Psoas muscle (tissue), 8 donors: Measurements from ENCODE around the gene MBNL2. TPM values are rescaled to one million over a fixed set of nuclear protein-coding genes. Genes with fewer than 3 reads are reported as not detected.

Source experiments
- ATAC-seq, 4 donors: fragments of 200-7000 bp; cut with Tn5 transposase; one replicate each; pipeline ENCODE4 v1.9.1; 2020; ENCODE audit warnings: moderate library complexity in 3 of 4, mild to moderate bottlenecking in 2 of 4
- DNase-seq, 2 donors: peaks; one replicate each; pipeline ENCODE4 v3.0.0-alpha.2; 2020
- H3K27ac ChIP-seq: fragments of 200-600 bp; one replicate; pipeline ENCODE4 v1.8.0; 2022
- H3K27me3 ChIP-seq, 3 donors: fragments of 200-600 bp in 1 of 3; one replicate each; pipeline versions ENCODE4 v1.6.1 to v1.8.0; 2013 to 2022; ENCODE audit warnings: low read length in 2 of 3, mild to moderate bottlenecking in 2 of 3, moderate library complexity in 1 of 3; ENCODE audit not compliant: insufficient read depth in 3 of 3
- H3K36me3 ChIP-seq, 2 donors: fragments of 200-600 bp in 1 of 2; one replicate each; pipeline versions ENCODE4 v1.6.1 to v1.8.0; 2013 to 2022; ENCODE audit warnings: low read depth in 1 of 2, mild to moderate bottlenecking in 1 of 2, moderate library complexity in 1 of 2; ENCODE audit not compliant: insufficient read depth in 1 of 2
- H3K4me1 ChIP-seq: fragments of 200-600 bp; one replicate; pipeline ENCODE4 v1.8.0; 2022
- H3K4me3 ChIP-seq: fragments of 200-600 bp; one replicate; pipeline ENCODE4 v1.8.0; 2022; ENCODE audit warnings: mild to moderate bottlenecking
- H3K9me3 ChIP-seq: fragments of 200-600 bp; one replicate; pipeline ENCODE4 v1.8.0; 2022
- whole genome bisulfite sequencing, 3 donors: extraction: QIAGEN DNeasy Blood & Tissue Kit; methylation state at CpG; one replicate each; pipeline versions ENCODE4 v1.1.6 to v1.1.7; 2013; 5-methylcytosine and 5-hydroxymethylcytosine counted together
- intact Hi-C, 2 donors: fragments of 100-400 bp; cut with DNase I; formaldehyde crosslinking; loops; one replicate each; pipeline versions ENCODE4 v1.11.0 to v1.14.2; 2022
- polyA plus RNA-seq, 3 donors: library from polyadenylated mRNA; stranded (reverse); fragments of 200-250 nt; gene quantifications; one replicate each; pipeline ENCODE4 v1.2.3, GENCODE V29; 2013
- total RNA-seq, 4 donors: library from RNA; stranded (reverse); fragmentation: NEBNext Ultra II Directional in 2 of 4; extraction: Animal tissue kit (Norgen Biotek cat#: 25700) in 2 of 4; gene quantifications; one replicate each; pipeline versions ENCODE4 v1.2.1 to v1.2.4, GENCODE V29; 2021 to 2023
- TF ChIP-seq, protein P1 (sequence below): fragments of 200-600 bp; IDR thresholded peaks from one replicate; pipeline ENCODE4 v1.8.0; 2022; ENCODE audit warnings: antibody characterized with exemption
- donor health status: healthy with polysubstance abuse.
- donor health status: DM: no; HTN: no; CAD: no; lungs with moderate emphysema.
- donor health status: Bipolar disorder and iron deficiency.
- donor health status: healthy.
- donor health status: DM: yes; HTN: yes; CAD: no.
- donor health status: DM: no; HTN: no; CAD: no.
- donor health status: DM: no; HTN: no; CAD: no.
- donor health status: DM: yes; HTN: yes; CAD: no.

MBNL2 gene
- total and polyA plus RNA-seq, 7 donors, result 13.3 to 93.1 (median 61.9) TPM

DNA sequence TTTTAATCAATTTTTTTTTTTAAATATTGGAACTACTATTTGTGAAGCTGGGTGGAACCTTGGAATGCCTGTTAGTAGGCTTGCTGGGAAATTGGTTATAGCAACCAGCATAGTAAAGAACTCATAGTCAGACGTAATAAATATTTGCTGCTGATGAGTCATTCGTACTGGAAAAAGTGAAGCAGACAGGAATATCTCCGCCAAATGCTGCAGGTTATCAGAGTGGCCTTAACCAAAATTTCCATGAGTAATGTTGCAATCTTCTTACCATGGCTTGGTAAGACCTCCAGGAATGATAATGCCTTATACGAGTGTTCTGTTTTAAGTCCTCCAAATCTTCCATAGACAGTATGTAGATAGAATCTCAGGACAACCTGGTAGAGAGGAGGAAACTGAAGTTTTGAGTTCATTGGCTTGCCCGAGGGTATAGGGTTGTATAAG lies 34.2 kb downstream of the MBNL2 start:
- peak; percentile 14 to 51 (median 46) for ATAC-seq
- TF ChIP-seq, protein P1, sequence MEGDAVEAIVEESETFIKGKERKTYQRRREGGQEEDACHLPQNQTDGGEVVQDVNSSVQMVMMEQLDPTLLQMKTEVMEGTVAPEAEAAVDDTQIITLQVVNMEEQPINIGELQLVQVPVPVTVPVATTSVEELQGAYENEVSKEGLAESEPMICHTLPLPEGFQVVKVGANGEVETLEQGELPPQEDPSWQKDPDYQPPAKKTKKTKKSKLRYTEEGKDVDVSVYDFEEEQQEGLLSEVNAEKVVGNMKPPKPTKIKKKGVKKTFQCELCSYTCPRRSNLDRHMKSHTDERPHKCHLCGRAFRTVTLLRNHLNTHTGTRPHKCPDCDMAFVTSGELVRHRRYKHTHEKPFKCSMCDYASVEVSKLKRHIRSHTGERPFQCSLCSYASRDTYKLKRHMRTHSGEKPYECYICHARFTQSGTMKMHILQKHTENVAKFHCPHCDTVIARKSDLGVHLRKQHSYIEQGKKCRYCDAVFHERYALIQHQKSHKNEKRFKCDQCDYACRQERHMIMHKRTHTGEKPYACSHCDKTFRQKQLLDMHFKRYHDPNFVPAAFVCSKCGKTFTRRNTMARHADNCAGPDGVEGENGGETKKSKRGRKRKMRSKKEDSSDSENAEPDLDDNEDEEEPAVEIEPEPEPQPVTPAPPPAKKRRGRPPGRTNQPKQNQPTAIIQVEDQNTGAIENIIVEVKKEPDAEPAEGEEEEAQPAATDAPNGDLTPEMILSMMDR, result no peak
- DNase-seq, result no peak
- intact Hi-C loops, result no loop called here
- no peaks in the 10 kb centered on the region for H3K9me3 ChIP-seq
- no peaks in the 10 kb centered on the region for H3K36me3 ChIP-seq
- H3K27ac ChIP-seq, result peak overlapping the region; percentile 83
- peak overlapping the region; percentile 12 for H3K4me3 ChIP-seq
- WGBS, 3 donors, result 28 to 38% (median 29%) methylated on average over 5 of the region's 5 CpGs
- H3K4me1 ChIP-seq, result peaks cover 90% of the 10 kb centered on the region
- no peaks in the 10 kb centered on the region for H3K27me3 ChIP-seq

- Histone ChIP-seq H3K27ac (peak overlapping the region; percentile 83), H3K4me1 (peaks cover 98% of the 10 kb centered on the region)
Observed at GRCh38 chr13:97257228-97257755, 35.2 kb downstream of the MBNL2 start.

GRCh38 chr13:97257800-97258799 lies 36.0 kb downstream of the MBNL2 start:
- no peaks in the 10 kb centered on the region for H3K9me3 ChIP-seq
- TF ChIP-seq, protein P1, result no peak
- ATAC-seq, result peak in 3 of 4 donors; percentile 17 to 60 (median 38)
- intact Hi-C loops, result no loop called here
- no peaks in the 10 kb centered on the region for H3K36me3 ChIP-seq
- WGBS, 3 donors, result 58 to 67% (median 59%) methylated on average over 13 of the region's 13 CpGs
- no peak overlapping the region for H3K4me3 ChIP-seq
- H3K27me3 ChIP-seq, result no peaks in the 10 kb centered on the region
- peaks cover 96% of the 10 kb centered on the region for H3K4me1 ChIP-seq
- H3K27ac ChIP-seq, result peak overlapping the region; percentile 83
- DNase-seq, result peak; percentile 79 to 86

More at GRCh38 chr13:97257228-97257755, 35.2 kb downstream of the MBNL2 start:
- H3K27me3 ChIP-seq, result no peaks in the 10 kb centered on the region
- no peak for DNase-seq
- H3K9me3 ChIP-seq, result no peaks in the 10 kb centered on the region
- WGBS, 3 donors, result 54 to 76% (median 59%) methylated on average over 6 of the region's 6 CpGs
- intact Hi-C loops, result no loop called here
- TF ChIP-seq, protein P1, result no peak
- ATAC-seq, result no peak
- no peaks in the 10 kb centered on the region for H3K36me3 ChIP-seq
- H3K4me3 ChIP-seq, result no peak overlapping the region

DNA sequence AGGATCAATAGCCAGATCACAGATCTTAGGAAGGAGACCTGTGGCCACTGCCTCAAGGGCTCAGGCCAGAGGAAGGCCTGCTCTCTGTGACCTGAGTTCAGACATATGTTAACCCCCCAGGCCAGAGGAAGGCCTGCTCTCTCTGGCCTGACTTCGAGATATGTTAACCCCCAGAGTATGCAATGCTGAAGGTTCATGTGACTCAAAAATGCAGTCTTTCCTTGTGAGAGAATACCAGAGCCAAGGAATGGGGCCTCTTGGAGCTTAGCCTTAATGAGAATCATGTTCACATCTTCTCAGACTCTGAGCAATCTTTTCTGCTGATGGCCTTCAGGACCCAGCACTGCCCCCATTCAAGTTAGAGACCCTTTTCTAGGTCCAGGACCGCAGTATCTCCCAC lies 36.7 kb downstream of the MBNL2 start:
- no peaks in the 10 kb centered on the region for H3K36me3 ChIP-seq
- no peak for ATAC-seq
- no peak overlapping the region for H3K4me3 ChIP-seq
- intact Hi-C loops, result no loop called here
- no peaks in the 10 kb centered on the region for H3K27me3 ChIP-seq
- DNase-seq, result no peak
- peak overlapping the region; percentile 83 for H3K27ac ChIP-seq
- H3K4me1 ChIP-seq, result peaks cover 89% of the 10 kb centered on the region
- TF ChIP-seq, protein P1, result no peak
- WGBS, 3 donors, result 64 to 72% (median 65%) methylated on average over 2 of the region's 2 CpGs
- H3K9me3 ChIP-seq, result no peaks in the 10 kb centered on the region
